ENCODE measurements around the gene RAB3GAP2. TPM values are rescaled to one million over a fixed set of nuclear protein-coding genes. Genes with fewer than 3 reads are reported as not detected.

RAB3GAP2 gene
- total RNA-seq, 2 experiments from 2014 or later, result 34.7 to 39.4 TPM

DNA sequence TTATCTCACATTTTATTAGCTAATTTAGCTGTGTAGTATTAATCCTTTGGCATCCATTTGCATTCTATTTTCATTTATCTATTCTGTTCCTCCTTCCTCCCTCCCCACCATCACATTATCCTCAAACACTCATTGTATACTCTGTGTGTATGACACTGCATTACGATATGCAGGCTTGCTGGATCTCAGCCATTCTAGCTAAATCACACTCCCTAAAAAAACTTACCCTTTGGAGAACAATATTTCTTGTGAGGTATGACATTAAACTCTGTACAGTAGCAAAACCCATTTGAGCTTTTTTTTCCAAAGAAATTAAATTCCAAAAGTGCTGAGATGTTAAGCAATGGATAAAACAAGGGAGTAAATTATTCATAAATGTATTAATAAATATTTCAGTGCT is 11.4 kb upstream of the RAB3GAP2 start:
- ATAC-seq (ENCODE audit: poor library complexity) (no peak), DNase-seq (no peak)
- Mint-ChIP-seq H3K27me3 (no peaks in the 10 kb centered on the region), H3K9me3 (no peaks in the 10 kb centered on the region), H3K4me3 (no peak overlapping the region), H3K36me3 (ENCODE audit: low read depth) (no peaks in the 10 kb centered on the region), H3K27ac (no peak overlapping the region), H3K4me1 (ENCODE audit: low read depth) (no peaks in the 10 kb centered on the region)
- ChIA-PET POLR2A (interaction anchor here (0.7 kb wide), 1 partner anchor 234 kb away, joined by 3 read pairs; no protein-coding TSS in a partner anchor), CTCF (interaction anchor here (0.6 kb wide), 1 partner anchor 47 kb away, joined by 3 read pairs; no protein-coding TSS in a partner anchor)
- intact Hi-C loops (cut with DNase I, micrococcal nuclease), result no loop called here
- H3K9me3 ChIP-seq (ENCODE audit: control insufficient read depth in 1 of 2, insufficient read depth in 1 of 2, low read length in 2 of 2), result no peaks in the 10 kb centered on the region
- TF ChIP-seq, protein P1, sequence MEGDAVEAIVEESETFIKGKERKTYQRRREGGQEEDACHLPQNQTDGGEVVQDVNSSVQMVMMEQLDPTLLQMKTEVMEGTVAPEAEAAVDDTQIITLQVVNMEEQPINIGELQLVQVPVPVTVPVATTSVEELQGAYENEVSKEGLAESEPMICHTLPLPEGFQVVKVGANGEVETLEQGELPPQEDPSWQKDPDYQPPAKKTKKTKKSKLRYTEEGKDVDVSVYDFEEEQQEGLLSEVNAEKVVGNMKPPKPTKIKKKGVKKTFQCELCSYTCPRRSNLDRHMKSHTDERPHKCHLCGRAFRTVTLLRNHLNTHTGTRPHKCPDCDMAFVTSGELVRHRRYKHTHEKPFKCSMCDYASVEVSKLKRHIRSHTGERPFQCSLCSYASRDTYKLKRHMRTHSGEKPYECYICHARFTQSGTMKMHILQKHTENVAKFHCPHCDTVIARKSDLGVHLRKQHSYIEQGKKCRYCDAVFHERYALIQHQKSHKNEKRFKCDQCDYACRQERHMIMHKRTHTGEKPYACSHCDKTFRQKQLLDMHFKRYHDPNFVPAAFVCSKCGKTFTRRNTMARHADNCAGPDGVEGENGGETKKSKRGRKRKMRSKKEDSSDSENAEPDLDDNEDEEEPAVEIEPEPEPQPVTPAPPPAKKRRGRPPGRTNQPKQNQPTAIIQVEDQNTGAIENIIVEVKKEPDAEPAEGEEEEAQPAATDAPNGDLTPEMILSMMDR (IDR thresholded peaks at IDR 0.05), result no peak
- no peaks in the 10 kb centered on the region for H3K4me1 ChIP-seq (ENCODE audit: insufficient read depth, low read length)
- H3K27ac ChIP-seq (ENCODE audit: low read depth in 1 of 2, low read length in 2 of 2), result no peak overlapping the region
- no peaks in the 10 kb centered on the region for H3K36me3 ChIP-seq (ENCODE audit: insufficient read depth, low read length)
- H3K27me3 ChIP-seq (ENCODE audit: control insufficient read depth in 1 of 2, insufficient read depth in 2 of 2, low read length in 2 of 2), result peaks cover 5 to 8% of the 10 kb centered on the region in 2 experiments
- no peak overlapping the region for H3K4me3 ChIP-seq (ENCODE audit: low read length)

DNA sequence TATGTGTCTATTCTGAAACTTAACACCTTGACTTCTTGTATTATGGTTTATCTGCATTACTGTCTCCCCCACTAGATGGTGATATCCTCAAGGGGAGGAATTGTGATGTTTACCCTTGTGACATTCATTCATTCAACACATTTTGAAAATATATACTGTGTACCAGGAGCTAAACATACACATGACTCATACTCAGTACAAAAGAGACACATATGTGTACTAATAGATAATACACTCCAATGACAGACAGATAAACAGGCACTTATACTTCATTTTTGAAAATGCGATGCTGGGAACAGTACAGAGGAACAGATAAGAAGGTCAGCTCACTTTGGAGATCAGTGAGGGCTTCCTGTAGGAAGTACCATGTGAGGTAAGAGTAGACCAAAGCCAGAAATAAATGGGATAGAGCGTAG is 8.9 kb upstream of the RAB3GAP2 start:
- Histone ChIP-seq H3K4me3 (ENCODE audit: low read length) (no peak overlapping the region), H3K9me3 (ENCODE audit: control insufficient read depth in 1 of 2, insufficient read depth in 1 of 2, low read length in 2 of 2) (no peaks in the 10 kb centered on the region), H3K27me3 (ENCODE audit: control insufficient read depth in 1 of 2, insufficient read depth in 2 of 2, low read length in 2 of 2) (peaks cover 5 to 8% of the 10 kb centered on the region in 2 experiments), H3K36me3 (ENCODE audit: insufficient read depth, low read length) (no peaks in the 10 kb centered on the region), H3K4me1 (ENCODE audit: insufficient read depth, low read length) (no peaks in the 10 kb centered on the region), H3K27ac (ENCODE audit: low read depth in 1 of 2, low read length in 2 of 2) (no peak overlapping the region)
- ChIA-PET POLR2A (interaction anchor here (1.6 kb wide), 1 partner anchor 9 kb away, joined by 8 read pairs; the partner anchor contains the start of gene RAB3GAP2), CTCF (interaction anchor here (0.8 kb wide), 1 partner anchor 15 kb away, joined by 3 read pairs; no protein-coding TSS in a partner anchor)
- Mint-ChIP-seq H3K27me3 (peaks cover 9% of the 10 kb centered on the region), H3K9me3 (no peaks in the 10 kb centered on the region), H3K4me1 (ENCODE audit: low read depth) (no peaks in the 10 kb centered on the region), H3K36me3 (ENCODE audit: low read depth) (no peaks in the 10 kb centered on the region), H3K27ac (no peak overlapping the region), H3K4me3 (no peak overlapping the region)
- TF ChIP-seq, protein P1 (IDR thresholded peaks at IDR 0.05), result no peak
- DNase-seq, result no peak
- ATAC-seq (ENCODE audit: poor library complexity), result no peak
- intact Hi-C loops (cut with DNase I, micrococcal nuclease), result no loop called here

DNA sequence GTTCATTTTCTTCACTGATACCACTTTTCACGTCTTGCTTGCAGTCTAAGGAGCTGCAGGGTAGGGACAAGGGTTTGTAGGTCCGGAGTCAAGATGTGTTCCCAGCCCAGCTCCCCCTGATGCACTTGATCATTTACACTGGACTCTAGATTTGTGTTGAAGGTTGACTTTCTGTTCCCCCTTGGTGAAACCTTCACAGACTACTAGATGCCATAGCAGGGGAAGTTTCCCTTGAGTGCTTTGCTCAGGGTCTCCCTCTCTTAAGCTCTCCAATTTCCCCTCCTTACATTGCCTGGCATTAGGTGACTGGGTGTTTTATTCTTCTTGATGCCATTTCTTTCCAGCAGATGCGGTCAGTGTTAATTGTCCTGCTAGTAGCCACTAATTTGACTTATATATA is 8.0 kb upstream of the RAB3GAP2 start:
- H3K4me1 ChIP-seq (ENCODE audit: insufficient read depth, low read length), result no peaks in the 10 kb centered on the region
- DNase-seq, result no peak
- ChIA-PET POLR2A (interaction anchor here (1.6 kb wide), 1 partner anchor 8 kb away, joined by 8 read pairs; the partner anchor contains the start of gene RAB3GAP2), CTCF (no interaction called here)
- no peaks in the 10 kb centered on the region for H3K36me3 ChIP-seq (ENCODE audit: insufficient read depth, low read length)
- no peak overlapping the region for H3K27ac ChIP-seq (ENCODE audit: low read depth in 1 of 2, low read length in 2 of 2)
- Mint-ChIP-seq H3K4me1 (ENCODE audit: low read depth) (no peaks in the 10 kb centered on the region), H3K27ac (no peak overlapping the region), H3K9me3 (no peaks in the 10 kb centered on the region), H3K4me3 (no peak overlapping the region), H3K27me3 (peaks cover 11% of the 10 kb centered on the region), H3K36me3 (ENCODE audit: low read depth) (no peaks in the 10 kb centered on the region)
- intact Hi-C loops (cut with DNase I, micrococcal nuclease), result no loop called here
- H3K4me3 ChIP-seq (ENCODE audit: low read length), result no peak overlapping the region
- H3K9me3 ChIP-seq (ENCODE audit: control insufficient read depth in 1 of 2, insufficient read depth in 1 of 2, low read length in 2 of 2), result no peaks in the 10 kb centered on the region
- ATAC-seq (ENCODE audit: poor library complexity), result no peak
- peaks cover 5 to 8% of the 10 kb centered on the region in 2 experiments for H3K27me3 ChIP-seq (ENCODE audit: control insufficient read depth in 1 of 2, insufficient read depth in 2 of 2, low read length in 2 of 2)
- TF ChIP-seq, protein P1 (IDR thresholded peaks at IDR 0.05), result no peak

Data from CD4-positive, alpha-beta T cell (primary cell).